D721Med (cell line): Measurements from ENCODE around the gene FGF5.

Experiments
- DNase-seq: peaks from one replicate; pipeline ENCODE4 v3.0.0; 2011; ENCODE audit warnings: low spot score; ENCODE audit not compliant: insufficient read length
- FAIRE-seq: peaks from 2 replicates; lab custom pipeline; 2011; peaks lifted over from hg19 to GRCh38; lab: Jason Lieb, UNC
- TF ChIP-seq, protein P1 (sequence below): IDR thresholded peaks from 2 replicates; pipeline ENCODE4 v1.5.1; 2012; ENCODE audit warnings: mild to moderate bottlenecking, control low read depth; ENCODE audit not compliant: insufficient read depth; ENCODE audit errors: missing control alignments

FGF5 gene

DNA sequence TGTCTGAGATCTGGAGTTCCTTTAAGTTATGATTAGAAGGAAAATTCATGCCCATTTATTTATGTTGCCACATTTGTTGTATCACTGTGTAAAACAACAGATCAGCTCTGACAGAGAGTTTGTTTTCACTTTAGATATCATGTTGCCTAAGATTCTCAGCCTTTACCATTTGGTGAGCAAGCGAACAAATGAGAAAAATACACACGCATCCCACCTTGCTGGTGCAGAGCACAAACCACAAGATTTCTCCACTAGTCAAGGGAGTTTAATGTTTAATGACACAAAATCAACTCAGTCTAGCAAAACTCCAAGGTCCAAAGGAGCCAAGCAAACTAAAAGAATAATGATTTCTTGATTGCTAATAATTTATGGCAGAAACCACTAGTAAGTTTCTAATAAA, 27.7 kb downstream of the FGF5 start:
- TF ChIP-seq, protein P1, sequence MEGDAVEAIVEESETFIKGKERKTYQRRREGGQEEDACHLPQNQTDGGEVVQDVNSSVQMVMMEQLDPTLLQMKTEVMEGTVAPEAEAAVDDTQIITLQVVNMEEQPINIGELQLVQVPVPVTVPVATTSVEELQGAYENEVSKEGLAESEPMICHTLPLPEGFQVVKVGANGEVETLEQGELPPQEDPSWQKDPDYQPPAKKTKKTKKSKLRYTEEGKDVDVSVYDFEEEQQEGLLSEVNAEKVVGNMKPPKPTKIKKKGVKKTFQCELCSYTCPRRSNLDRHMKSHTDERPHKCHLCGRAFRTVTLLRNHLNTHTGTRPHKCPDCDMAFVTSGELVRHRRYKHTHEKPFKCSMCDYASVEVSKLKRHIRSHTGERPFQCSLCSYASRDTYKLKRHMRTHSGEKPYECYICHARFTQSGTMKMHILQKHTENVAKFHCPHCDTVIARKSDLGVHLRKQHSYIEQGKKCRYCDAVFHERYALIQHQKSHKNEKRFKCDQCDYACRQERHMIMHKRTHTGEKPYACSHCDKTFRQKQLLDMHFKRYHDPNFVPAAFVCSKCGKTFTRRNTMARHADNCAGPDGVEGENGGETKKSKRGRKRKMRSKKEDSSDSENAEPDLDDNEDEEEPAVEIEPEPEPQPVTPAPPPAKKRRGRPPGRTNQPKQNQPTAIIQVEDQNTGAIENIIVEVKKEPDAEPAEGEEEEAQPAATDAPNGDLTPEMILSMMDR = no peak

DNA sequence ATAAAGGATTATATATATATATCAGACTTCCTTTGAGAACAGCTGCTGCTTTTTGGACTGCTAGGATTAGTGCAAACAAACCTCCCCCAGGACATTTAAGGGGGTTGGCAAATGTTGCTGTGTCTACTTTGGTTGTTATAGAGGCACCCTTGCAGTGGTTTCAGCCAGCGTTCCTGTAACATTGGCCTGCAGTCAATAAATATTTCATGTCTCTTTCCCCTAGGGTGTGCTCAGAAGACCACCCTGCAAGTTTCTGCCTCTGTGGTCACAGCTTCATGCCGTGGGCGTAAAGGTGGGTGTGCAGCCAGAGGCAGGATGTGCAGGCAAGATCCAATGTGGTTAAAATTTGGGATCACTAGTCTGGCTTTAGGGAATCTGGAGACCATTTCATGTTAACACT, 28.9 kb downstream of the FGF5 start:
- TF ChIP-seq, protein P1 = no peak
- DNase-seq = no peak
- no peak for FAIRE-seq

More for the DNA sequence above, 27.7 kb downstream of the FGF5 start:
- no peak for DNase-seq
- FAIRE-seq = no peak

DNA sequence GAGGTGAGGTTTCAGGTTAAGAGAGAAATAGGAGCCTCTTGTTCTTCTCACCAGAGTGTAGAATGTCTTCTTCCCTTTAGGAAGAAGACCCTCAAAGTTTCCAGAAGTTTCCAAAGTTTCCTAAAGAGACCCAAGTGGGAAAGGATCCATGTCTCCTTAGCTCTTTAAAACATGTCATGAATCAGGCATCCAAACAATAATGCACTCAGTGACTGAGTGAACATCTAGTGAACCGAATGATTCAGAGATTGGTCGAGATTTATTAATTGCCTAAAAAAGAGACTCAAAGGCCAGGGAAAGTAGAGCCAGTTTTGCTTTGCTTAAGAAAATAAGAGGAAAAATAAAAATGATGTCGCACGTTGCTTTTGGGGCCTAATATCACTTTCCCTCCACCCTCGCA, 29.4 kb downstream of the FGF5 start:
- FAIRE-seq (no peak), DNase-seq (no peak)
- TF ChIP-seq, protein P1 = no peak

DNA sequence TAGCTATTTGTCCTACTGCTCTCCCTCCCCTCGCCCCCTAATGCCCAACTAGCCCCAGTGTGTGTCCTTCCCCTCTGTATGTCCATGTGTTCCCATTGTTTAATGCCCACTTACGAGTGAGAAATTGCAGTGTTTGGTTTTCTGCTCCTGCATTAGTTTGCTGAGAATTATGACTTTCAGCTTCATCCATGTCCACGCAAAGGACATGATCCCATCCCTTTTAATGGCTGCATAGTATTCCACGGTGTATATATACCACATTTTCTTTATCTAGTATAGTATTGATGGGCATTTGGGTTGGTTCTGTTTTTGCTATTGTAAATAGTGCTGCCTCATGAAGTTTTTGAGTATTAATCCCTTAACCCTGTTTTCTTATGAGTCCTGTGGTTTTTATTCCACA, 35.4 kb downstream of the FGF5 start:
- TF ChIP-seq, protein P1 = no peak
- FAIRE-seq (no peak), DNase-seq (no peak)

DNA sequence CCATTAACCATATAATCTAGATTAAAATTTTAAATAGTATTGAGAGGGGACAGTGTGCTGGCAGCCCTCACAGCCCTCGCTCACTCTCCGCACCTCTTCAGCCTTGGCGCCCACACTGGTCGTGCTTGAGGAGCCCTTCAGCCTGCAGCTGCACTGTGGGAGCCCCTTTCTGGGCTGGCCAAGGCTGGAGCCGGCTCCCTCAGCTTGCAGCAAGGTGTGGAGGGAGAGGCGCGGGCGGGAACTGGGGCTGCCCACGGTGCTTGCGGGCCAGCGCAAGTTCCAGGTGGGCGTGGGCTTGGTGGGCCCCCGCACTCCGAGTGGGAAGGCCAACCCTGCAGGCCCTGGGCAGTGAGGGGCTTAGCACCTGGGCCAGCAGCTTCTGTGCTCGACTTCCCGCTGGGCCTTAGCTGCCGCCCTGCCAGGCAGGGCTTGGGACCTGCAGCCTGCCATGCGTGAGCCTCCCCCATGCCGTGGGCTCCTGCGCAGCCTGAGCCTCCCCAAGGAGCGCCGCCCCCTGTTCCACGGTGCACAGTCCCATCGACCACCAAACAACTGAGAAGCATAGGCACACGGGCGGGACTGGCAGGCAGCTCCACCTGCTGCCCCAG, 36.3 kb downstream of the FGF5 start:
- DNase-seq (no peak), FAIRE-seq (no peak)
- TF ChIP-seq, protein P1 = no peak

DNA sequence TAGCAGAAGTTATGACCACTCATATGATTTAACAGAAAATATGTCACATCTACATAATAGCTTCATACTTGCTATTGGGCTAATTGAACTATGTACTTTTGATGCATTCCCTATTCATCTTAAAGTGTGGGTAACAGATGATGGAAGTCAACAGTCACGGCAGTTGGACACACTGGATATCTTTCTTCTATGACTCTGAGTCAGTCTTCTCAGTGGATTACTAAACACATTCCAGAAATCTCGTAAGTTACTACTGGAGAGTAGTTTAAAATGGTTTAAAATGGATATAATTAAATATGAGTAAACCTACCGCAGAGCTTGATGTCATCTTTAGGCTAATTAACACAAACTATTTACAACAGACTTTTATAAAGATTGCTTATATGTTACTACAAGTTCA, 39.0 kb downstream of the FGF5 start:
- DNase-seq = no peak
- TF ChIP-seq, protein P1 = no peak
- no peak for FAIRE-seq

DNA sequence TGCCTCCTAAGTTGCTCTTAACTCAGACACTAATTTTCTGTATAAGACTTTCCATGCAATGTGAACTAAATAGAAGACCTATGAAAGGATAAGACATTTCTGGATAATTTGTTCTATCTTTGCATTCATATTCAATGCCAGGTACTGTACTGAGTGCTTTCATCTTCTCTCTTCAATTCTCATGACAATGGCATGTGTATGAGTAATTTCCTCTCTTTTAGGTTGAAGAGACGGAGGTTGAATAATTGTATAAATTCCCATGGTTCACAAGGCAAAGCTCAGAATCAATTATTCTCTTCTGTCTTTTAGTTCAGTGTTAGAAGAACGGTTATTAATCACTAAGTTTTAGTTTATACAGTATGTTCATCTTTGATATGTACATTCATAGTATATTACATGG, 39.8 kb downstream of the FGF5 start:
- DNase-seq (no peak), FAIRE-seq (no peak)
- TF ChIP-seq, protein P1 = no peak
